ENCODE results near the gene HIRIP3.

GRCh38 chr16:29995324-29995910 lies at the start of gene HIRIP3:
- TF ChIP-seq CTCF (IDR thresholded peaks at IDR 0.05; ENCODE audit: borderline replicate concordance, extremely low read depth, low read length, poor library complexity, severe bottlenecking) (no peak), EZH2 (IDR thresholded peaks at IDR 0.05; ENCODE audit: borderline replicate concordance, low read depth, low read length, severe bottlenecking) (no peak)

Data from DND-41 (cell line).